ENCODE measurements around the gene PLXDC2.
A peak's percentile ranks its signal among the peaks of the same experiment; 100 is the strongest.

PLXDC2 gene

GRCh38 chr10:19917751-19918478 is 101.7 kb downstream of the PLXDC2 start:
- Histone ChIP-seq H3K27me3 (ENCODE audit: control insufficient read depth, insufficient read depth, low read length) (no peaks in the 10 kb centered on the region), H3K9me3 (replicated peaks; ENCODE audit: low read length) (no peaks in the 10 kb centered on the region), H3K9ac (ENCODE audit: low read depth, low read length) (no peak overlapping the region), H3K4me2 (ENCODE audit: low read length) (no peak overlapping the region), H3K4me3 (ENCODE audit: low read length) (no peak overlapping the region), H3K36me3 (ENCODE audit: insufficient read depth, low read length) (no peaks in the 10 kb centered on the region), H3K4me1 (ENCODE audit: control insufficient read depth, insufficient read depth, low read length) (peaks cover 23% of the 10 kb centered on the region)

GRCh38 chr10:19918794-19919193 is 102.6 kb downstream of the PLXDC2 start:
- Histone ChIP-seq H3K4me2 (ENCODE audit: low read length) (no peak overlapping the region), H3K4me1 (ENCODE audit: control insufficient read depth, insufficient read depth, low read length) (peaks cover 32% of the 10 kb centered on the region), H3K4me3 (ENCODE audit: low read length) (no peak overlapping the region), H3K9me3 (replicated peaks; ENCODE audit: low read length) (no peaks in the 10 kb centered on the region), H3K9ac (ENCODE audit: low read depth, low read length) (no peak overlapping the region), H3K36me3 (ENCODE audit: insufficient read depth, low read length) (no peaks in the 10 kb centered on the region), H3K27me3 (ENCODE audit: control insufficient read depth, insufficient read depth, low read length) (no peaks in the 10 kb centered on the region)

GRCh38 chr10:19919671-19920070 is 103.4 kb downstream of the PLXDC2 start:
- Histone ChIP-seq H3K4me1 (ENCODE audit: control insufficient read depth, insufficient read depth, low read length) (peaks cover 32% of the 10 kb centered on the region), H3K9ac (ENCODE audit: low read depth, low read length) (no peak overlapping the region), H3K9me3 (replicated peaks; ENCODE audit: low read length) (no peaks in the 10 kb centered on the region), H3K36me3 (ENCODE audit: insufficient read depth, low read length) (no peaks in the 10 kb centered on the region), H3K4me3 (ENCODE audit: low read length) (no peak overlapping the region), H3K4me2 (ENCODE audit: low read length) (no peak overlapping the region), H3K27me3 (ENCODE audit: control insufficient read depth, insufficient read depth, low read length) (no peaks in the 10 kb centered on the region)

GRCh38 chr10:19920075-19920726 is 104.0 kb downstream of the PLXDC2 start:
- Histone ChIP-seq H3K4me1 (ENCODE audit: control insufficient read depth, insufficient read depth, low read length) (peaks cover 32% of the 10 kb centered on the region), H3K36me3 (ENCODE audit: insufficient read depth, low read length) (no peaks in the 10 kb centered on the region), H3K4me2 (ENCODE audit: low read length) (no peak overlapping the region), H3K4me3 (ENCODE audit: low read length) (no peak overlapping the region), H3K9me3 (replicated peaks; ENCODE audit: low read length) (no peaks in the 10 kb centered on the region), H3K27me3 (ENCODE audit: control insufficient read depth, insufficient read depth, low read length) (no peaks in the 10 kb centered on the region), H3K9ac (ENCODE audit: low read depth, low read length) (no peak overlapping the region)

- H3K4me1 ChIP-seq (ENCODE audit: control insufficient read depth, insufficient read depth, low read length): peaks cover 32% of the 10 kb centered on the region
- H3K9ac ChIP-seq (ENCODE audit: low read depth, low read length): peak overlapping the region; percentile 37
- no peaks in the 10 kb centered on the region for H3K9me3 ChIP-seq (replicated peaks; ENCODE audit: low read length)
These were observed 105.3 kb downstream of the PLXDC2 start for GRCh38 chr10:19921300-19922140.

GRCh38 chr10:19922236-19922963 is 106.2 kb downstream of the PLXDC2 start:
- Histone ChIP-seq H3K9ac (ENCODE audit: low read depth, low read length) (peak overlapping the region; percentile 54), H3K4me3 (ENCODE audit: low read length) (peak overlapping the region; percentile 48), H3K36me3 (ENCODE audit: insufficient read depth, low read length) (no peaks in the 10 kb centered on the region), H3K4me1 (ENCODE audit: control insufficient read depth, insufficient read depth, low read length) (peaks cover 32% of the 10 kb centered on the region), H3K27me3 (ENCODE audit: control insufficient read depth, insufficient read depth, low read length) (no peaks in the 10 kb centered on the region), H3K9me3 (replicated peaks; ENCODE audit: low read length) (no peaks in the 10 kb centered on the region), H3K4me2 (ENCODE audit: low read length) (peak overlapping the region; percentile 54)

More at GRCh38 chr10:19921300-19922140, 105.3 kb downstream of the PLXDC2 start:
- peak overlapping the region; percentile 48 for H3K4me3 ChIP-seq (ENCODE audit: low read length)
- H3K27me3 ChIP-seq (ENCODE audit: control insufficient read depth, insufficient read depth, low read length): no peaks in the 10 kb centered on the region
- peak overlapping the region; percentile 54 for H3K4me2 ChIP-seq (ENCODE audit: low read length)
- no peaks in the 10 kb centered on the region for H3K36me3 ChIP-seq (ENCODE audit: insufficient read depth, low read length)

- H3K36me3 ChIP-seq (ENCODE audit: insufficient read depth, low read length): no peaks in the 10 kb centered on the region
- no peaks in the 10 kb centered on the region for H3K27me3 ChIP-seq (ENCODE audit: control insufficient read depth, insufficient read depth, low read length)
- peaks cover 38% of the 10 kb centered on the region for H3K4me1 ChIP-seq (ENCODE audit: control insufficient read depth, insufficient read depth, low read length)
- H3K4me3 ChIP-seq (ENCODE audit: low read length): no peak overlapping the region
- H3K9ac ChIP-seq (ENCODE audit: low read depth, low read length): no peak overlapping the region
- H3K4me2 ChIP-seq (ENCODE audit: low read length): no peak overlapping the region
- no peaks in the 10 kb centered on the region for H3K9me3 ChIP-seq (replicated peaks; ENCODE audit: low read length)
These were observed 108.8 kb downstream of the PLXDC2 start for GRCh38 chr10:19925064-19925463.

GRCh38 chr10:19928936-19929335 is 112.7 kb downstream of the PLXDC2 start:
- peak overlapping the region; percentile 73 for H3K4me2 ChIP-seq (ENCODE audit: low read length)

GRCh38 chr10:19929506-19930140 is 113.4 kb downstream of the PLXDC2 start:
- Histone ChIP-seq H3K9me3 (replicated peaks; ENCODE audit: low read length) (no peaks in the 10 kb centered on the region), H3K4me3 (ENCODE audit: low read length) (peak overlapping the region; percentile 46), H3K9ac (ENCODE audit: low read depth, low read length) (peak overlapping the region; percentile 32), H3K27me3 (ENCODE audit: control insufficient read depth, insufficient read depth, low read length) (no peaks in the 10 kb centered on the region), H3K4me2 (ENCODE audit: low read length) (peak overlapping the region; percentile 73), H3K36me3 (ENCODE audit: insufficient read depth, low read length) (no peaks in the 10 kb centered on the region), H3K4me1 (ENCODE audit: control insufficient read depth, insufficient read depth, low read length) (peaks cover 32% of the 10 kb centered on the region)

More at GRCh38 chr10:19928936-19929335, 112.7 kb downstream of the PLXDC2 start:
- no peaks in the 10 kb centered on the region for H3K9me3 ChIP-seq (replicated peaks; ENCODE audit: low read length)
- no peaks in the 10 kb centered on the region for H3K27me3 ChIP-seq (ENCODE audit: control insufficient read depth, insufficient read depth, low read length)
- peaks cover 32% of the 10 kb centered on the region for H3K4me1 ChIP-seq (ENCODE audit: control insufficient read depth, insufficient read depth, low read length)
- H3K36me3 ChIP-seq (ENCODE audit: insufficient read depth, low read length): no peaks in the 10 kb centered on the region
- peak overlapping the region; percentile 29 for H3K9ac ChIP-seq (ENCODE audit: low read depth, low read length)
- peak overlapping the region; percentile 24 for H3K4me3 ChIP-seq (ENCODE audit: low read length)

- Histone ChIP-seq H3K4me1 (ENCODE audit: control insufficient read depth, insufficient read depth, low read length) (peaks cover 32% of the 10 kb centered on the region), H3K36me3 (ENCODE audit: insufficient read depth, low read length) (no peaks in the 10 kb centered on the region), H3K4me2 (ENCODE audit: low read length) (peak overlapping the region; percentile 35), H3K9me3 (replicated peaks; ENCODE audit: low read length) (no peaks in the 10 kb centered on the region), H3K27me3 (ENCODE audit: control insufficient read depth, insufficient read depth, low read length) (no peaks in the 10 kb centered on the region), H3K9ac (ENCODE audit: low read depth, low read length) (no peak overlapping the region), H3K4me3 (ENCODE audit: low read length) (no peak overlapping the region)
These were observed 115.0 kb downstream of the PLXDC2 start for GRCh38 chr10:19930936-19931893.
